Measurements from ENCODE around the gene RFT1. TPM values are rescaled to one million over a fixed set of nuclear protein-coding genes. Genes with fewer than 3 reads are reported as not detected.

RFT1 gene
- total RNA-seq, 4 donors from 2014 or later: 6.8 to 10.3 (median 9.0) TPM

- 77% methylated on average over 14 of the region's 17 CpGs for WGBS
- DNase-seq (ENCODE audit: extremely low spot score): no peak
- H3K27me3 ChIP-seq: no peaks in the 10 kb centered on the region
- H3K4me3 ChIP-seq: no peak overlapping the region
- intact Hi-C loops (cut with DNase I): no loop called here
- no peak overlapping the region for H3K27ac ChIP-seq (replicated peaks in 1 of 4)
- H3K36me3 ChIP-seq: peaks cover 0 to 15% (median 12%) of the 10 kb centered on the region in 4 donors
- no peak for TF ChIP-seq EP300 (IDR thresholded peaks at IDR 0.05)
- H3K4me1 ChIP-seq: peaks cover 12 to 71% (median 55%) of the 10 kb centered on the region in 4 donors
- no peaks in the 10 kb centered on the region for H3K9me3 ChIP-seq
Measured at GRCh38 chr3:53170325-53171063, 40.3 kb upstream of the RFT1 start.

GRCh38 chr3:53169832-53170324, 39.6 kb upstream of the RFT1 start:
- intact Hi-C loops (cut with DNase I): no loop called here

GRCh38 chr3:53169045-53169831, 39.0 kb upstream of the RFT1 start:
- H3K9me3 ChIP-seq: no peaks in the 10 kb centered on the region
- intact Hi-C loops (cut with DNase I): no loop called here

More at GRCh38 chr3:53169832-53170324, 39.6 kb upstream of the RFT1 start:
- WGBS: 96% methylated on average over 6 of the region's 9 CpGs
- Histone ChIP-seq H3K27ac (replicated peaks in 1 of 4) (peak overlapping the region in 3 of 4 donors; percentile 6 to 22 (median 15)), H3K4me3 (no peak overlapping the region), H3K9me3 (no peaks in the 10 kb centered on the region), H3K27me3 (no peaks in the 10 kb centered on the region), H3K4me1 (peaks cover 12 to 77% (median 57%) of the 10 kb centered on the region in 4 donors), H3K36me3 (peaks cover 0 to 15% (median 12%) of the 10 kb centered on the region in 4 donors)
- no peak for TF ChIP-seq EP300 (IDR thresholded peaks at IDR 0.05)
- no peak for DNase-seq (ENCODE audit: extremely low spot score)

GRCh38 chr3:53168175-53168923, 38.1 kb upstream of the RFT1 start:
- Histone ChIP-seq H3K27ac (replicated peaks in 1 of 4) (peak overlapping the region in 3 of 4 donors; percentile 15 to 39 (median 36)), H3K27me3 (no peaks in the 10 kb centered on the region), H3K9me3 (no peaks in the 10 kb centered on the region), H3K4me1 (peaks cover 12 to 91% (median 61%) of the 10 kb centered on the region in 4 donors), H3K36me3 (peaks cover 0 to 12% (median under 1%) of the 10 kb centered on the region in 4 donors), H3K4me3 (peak overlapping the region in 2 of 4 donors; percentile 10 to 34)
- no peak for DNase-seq (ENCODE audit: extremely low spot score)
- intact Hi-C loops (cut with DNase I): no loop called here
- TF ChIP-seq EP300 (IDR thresholded peaks at IDR 0.05) (no peak), POLR2AphosphoS5 (IDR thresholded peaks at IDR 0.05) (no peak), POLR2A (IDR thresholded peaks at IDR 0.05; ENCODE audit: low read depth) (no peak), CTCF (IDR thresholded peaks at IDR 0.05) (no peak)
- 83% methylated on average over 15 of the region's 15 CpGs for WGBS

More at GRCh38 chr3:53169045-53169831, 39.0 kb upstream of the RFT1 start:
- peak overlapping the region in 2 of 4 donors; percentile 10 to 34 for H3K4me3 ChIP-seq
- peaks cover 12 to 84% (median 59%) of the 10 kb centered on the region in 4 donors for H3K4me1 ChIP-seq
- no peak for DNase-seq (ENCODE audit: extremely low spot score)
- H3K27me3 ChIP-seq: no peaks in the 10 kb centered on the region
- peak overlapping the region; percentile 6 to 36 (median 18) for H3K27ac ChIP-seq (replicated peaks in 1 of 4)
- 72% methylated on average over 12 of the region's 15 CpGs for WGBS
- H3K36me3 ChIP-seq: peaks cover 0 to 12% (median 9%) of the 10 kb centered on the region in 4 donors
- TF ChIP-seq EP300 (IDR thresholded peaks at IDR 0.05) (no peak), POLR2AphosphoS5 (IDR thresholded peaks at IDR 0.05) (no peak), CTCF (IDR thresholded peaks at IDR 0.05) (no peak), POLR2A (IDR thresholded peaks at IDR 0.05; ENCODE audit: low read depth) (no peak)

GRCh38 chr3:53167418-53168174, 37.4 kb upstream of the RFT1 start:
- no peak for TF ChIP-seq POLR2A (IDR thresholded peaks at IDR 0.05; ENCODE audit: low read depth)
- no peak for TF ChIP-seq CTCF (IDR thresholded peaks at IDR 0.05)
- no peak for TF ChIP-seq EP300 (IDR thresholded peaks at IDR 0.05)
- no peak for TF ChIP-seq POLR2AphosphoS5 (IDR thresholded peaks at IDR 0.05)
- WGBS: 76% methylated on average over 7 of the region's 7 CpGs
- Histone ChIP-seq H3K27ac (replicated peaks in 1 of 4) (peak overlapping the region; percentile 33 to 60 (median 40)), H3K4me1 (peaks cover 12 to 97% (median 67%) of the 10 kb centered on the region in 4 donors), H3K27me3 (no peaks in the 10 kb centered on the region), H3K9me3 (no peaks in the 10 kb centered on the region), H3K4me3 (no peak overlapping the region), H3K36me3 (peaks cover 0 to 6% (median 0%) of the 10 kb centered on the region in 4 donors)
- no peak for DNase-seq (ENCODE audit: extremely low spot score)
- intact Hi-C loops (cut with DNase I): no loop called here

All from esophagus muscularis mucosa (tissue), 4 donors.